Suprapubic skin (tissue), 4 donors: ENCODE data around the gene STX1A.

Source experiments
- CTCF ChIP-seq, 2 donors: fragments of 200-600 bp in 1 of 2; fragments of 450-650 bp in 1 of 2; sonication (generic) in 1 of 2; IDR thresholded peaks; one replicate each; pipeline ENCODE4 v1.5.1; 2016 to 2019; ENCODE audit warnings: antibody characterized with exemption in 2 of 2, mild to moderate bottlenecking in 1 of 2, moderate library complexity in 1 of 2
- EP300 ChIP-seq: sonication (generic); formaldehyde crosslinking; IDR thresholded peaks from one replicate; pipeline ENCODE4 v1.6.1; 2017; ENCODE audit warnings: antibody characterized with exemption
- POLR2A ChIP-seq, 2 donors: fragments of 450-650 bp; IDR thresholded peaks; one replicate each; pipeline ENCODE4 v1.6.1; 2017; ENCODE audit warnings: antibody characterized with exemption in 2 of 2, mild to moderate bottlenecking in 2 of 2, moderate library complexity in 2 of 2
- POLR2AphosphoS5 ChIP-seq, 3 donors: sonication (generic); formaldehyde crosslinking; IDR thresholded peaks; one replicate each; pipeline ENCODE4 v1.6.1; 2017; ENCODE audit warnings: antibody characterized with exemption in 3 of 3

- TF ChIP-seq CTCF (IDR thresholded peaks at IDR 0.05) (no peak), EP300 (no peak), POLR2AphosphoS5 (IDR thresholded peaks at IDR 0.05) (no peak), POLR2A (IDR thresholded peaks at IDR 0.05) (no peak)
Measured at GRCh38 chr7:73663033-73663432, 56.4 kb downstream of the STX1A start.
